HG03060 (cell line): ENCODE results near the gene ZDHHC7.

Experiments
- ATAC-seq: cut with Tn5 transposase; IDR thresholded peaks from one replicate; pipeline ENCODE4 v1.9.1; 2021; ENCODE audit warnings: low read depth, moderate number of reproducible peaks; ENCODE audit not compliant: unreplicated experiment

Gene ZDHHC7

GRCh38 chr16:84925092-84925772 is 86.1 kb downstream of the ZDHHC7 start:
- no peak for ATAC-seq

DNA sequence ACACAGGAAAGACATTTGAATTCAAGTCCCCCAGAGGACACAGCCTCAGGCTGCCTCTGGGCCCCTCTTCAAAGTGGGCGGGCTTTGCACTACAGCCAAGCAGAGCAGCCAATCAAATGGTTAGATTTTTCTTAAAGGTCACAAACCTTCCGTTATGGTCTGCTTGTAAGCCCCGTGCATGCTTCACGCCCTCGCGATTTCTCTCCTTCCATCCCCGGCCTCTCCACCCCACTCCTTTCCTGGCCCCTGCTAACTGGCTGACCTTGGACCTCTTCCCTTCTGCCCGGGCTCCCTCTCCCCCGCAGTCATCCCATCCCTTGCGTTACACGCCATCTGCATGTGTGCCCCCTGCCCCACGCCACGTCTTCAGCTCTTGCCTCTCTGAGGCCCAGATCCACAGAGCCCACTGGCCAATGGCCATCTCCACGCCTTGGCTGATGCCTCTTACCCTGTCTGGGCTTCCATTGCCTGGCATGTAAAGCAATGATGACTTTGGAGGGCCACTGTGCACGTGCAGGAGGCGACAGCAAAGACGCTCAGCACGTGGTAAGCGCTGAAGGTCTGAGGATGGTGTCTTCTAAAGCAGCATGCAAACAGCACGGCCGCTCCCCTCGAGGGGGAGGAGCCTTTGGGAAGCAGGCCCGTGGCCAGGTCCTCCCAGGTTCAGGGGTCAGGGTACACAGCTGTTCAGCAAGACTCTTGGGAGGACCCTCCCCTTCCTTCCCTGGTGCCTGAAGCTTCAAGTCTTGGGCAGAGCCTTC is 86.8 kb downstream of the ZDHHC7 start:
- ATAC-seq = no peak
